HG03196 (cell line): ENCODE data around the gene PHLDB3.
A peak's percentile ranks its signal among the peaks of the same experiment; 100 is the strongest.

Experiments used
- ATAC-seq: cut with Tn5 transposase; IDR thresholded peaks from one replicate; pipeline ENCODE4 v1.9.1; 2021; ENCODE audit not compliant: unreplicated experiment

PHLDB3 gene

GRCh38 chr19:43501661-43502418 is 2.7 kb downstream of the PHLDB3 start:
- no peak for ATAC-seq

GRCh38 chr19:43499042-43499441 is 5.5 kb downstream of the PHLDB3 start:
- no peak for ATAC-seq

GRCh38 chr19:43498233-43498842 is 6.2 kb downstream of the PHLDB3 start:
- ATAC-seq = no peak

GRCh38 chr19:43496960-43497359 is 7.6 kb downstream of the PHLDB3 start:
- ATAC-seq = no peak

GRCh38 chr19:43495082-43495481 is 9.5 kb downstream of the PHLDB3 start:
- no peak for ATAC-seq

- ATAC-seq = no peak
Measured at GRCh38 chr19:43490759-43491158, 13.8 kb downstream of the PHLDB3 start.

- ATAC-seq = no peak
Measured at GRCh38 chr19:43489979-43490599, 14.5 kb downstream of the PHLDB3 start.

DNA sequence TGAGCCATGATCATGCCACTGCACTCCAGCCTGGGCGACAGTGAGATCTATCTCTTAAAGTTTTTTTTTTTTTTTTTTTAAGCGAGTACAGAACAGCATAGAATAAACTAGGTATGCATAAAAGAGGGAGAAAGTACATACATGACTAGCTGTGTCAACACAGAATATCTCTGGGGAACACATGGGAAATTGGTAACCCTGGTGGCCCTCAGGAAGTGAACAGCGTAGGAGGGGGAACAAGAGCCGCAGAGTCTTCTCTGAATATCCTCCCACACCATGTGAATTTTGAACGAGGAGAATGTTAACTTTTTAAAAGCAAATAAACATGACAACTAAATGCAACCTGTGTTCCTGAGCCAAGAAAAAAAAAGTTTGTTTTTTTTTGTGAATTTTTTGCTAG is 15.2 kb downstream of the PHLDB3 start:
- no peak for ATAC-seq

GRCh38 chr19:43488179-43488578 is 16.4 kb downstream of the PHLDB3 start:
- no peak for ATAC-seq

- ATAC-seq = no peak
Measured at GRCh38 chr19:43486412-43486811, 18.1 kb downstream of the PHLDB3 start.

DNA sequence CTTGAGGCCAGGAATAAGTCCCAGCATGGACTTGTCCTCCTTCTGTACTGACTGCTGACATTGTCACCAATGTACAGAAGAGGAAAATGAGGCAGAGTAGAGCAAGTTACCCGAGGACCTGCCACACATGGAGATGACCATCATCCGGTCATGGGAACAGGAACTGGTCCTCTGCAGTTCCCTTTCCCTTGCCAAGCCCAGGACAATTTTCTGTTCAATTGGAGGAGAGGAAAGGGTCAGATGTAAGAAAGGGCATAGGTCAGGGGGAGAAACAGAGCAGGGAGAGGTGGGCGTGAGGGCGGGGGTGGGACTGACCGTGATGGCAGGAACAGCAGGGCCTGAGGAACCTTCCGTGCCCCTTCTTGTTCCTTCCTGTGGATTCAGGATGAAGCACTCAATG is 18.6 kb downstream of the PHLDB3 start:
- ATAC-seq = no peak

DNA sequence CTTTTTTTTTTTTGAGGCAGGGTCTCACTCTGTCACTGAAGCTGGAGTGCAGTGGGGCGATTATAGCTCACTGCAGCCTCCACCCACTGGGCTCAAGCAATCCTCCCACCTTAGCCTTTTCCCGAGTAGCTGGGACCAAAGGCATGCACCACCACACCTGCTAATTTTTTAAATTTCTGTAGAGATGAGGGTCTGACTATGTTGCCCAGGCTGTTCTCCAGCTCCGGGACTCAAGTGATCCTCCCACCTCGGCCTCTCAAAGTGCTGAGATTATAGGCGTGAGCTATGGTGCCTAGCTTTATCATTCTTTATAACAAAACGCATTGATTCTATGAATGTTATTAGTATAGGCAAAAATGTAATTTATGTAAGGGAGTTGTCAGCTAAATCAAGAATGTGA is 21.3 kb downstream of the PHLDB3 start:
- no peak for ATAC-seq

- no peak for ATAC-seq
Measured at GRCh38 chr19:43482193-43482592, 22.4 kb downstream of the PHLDB3 start.

DNA sequence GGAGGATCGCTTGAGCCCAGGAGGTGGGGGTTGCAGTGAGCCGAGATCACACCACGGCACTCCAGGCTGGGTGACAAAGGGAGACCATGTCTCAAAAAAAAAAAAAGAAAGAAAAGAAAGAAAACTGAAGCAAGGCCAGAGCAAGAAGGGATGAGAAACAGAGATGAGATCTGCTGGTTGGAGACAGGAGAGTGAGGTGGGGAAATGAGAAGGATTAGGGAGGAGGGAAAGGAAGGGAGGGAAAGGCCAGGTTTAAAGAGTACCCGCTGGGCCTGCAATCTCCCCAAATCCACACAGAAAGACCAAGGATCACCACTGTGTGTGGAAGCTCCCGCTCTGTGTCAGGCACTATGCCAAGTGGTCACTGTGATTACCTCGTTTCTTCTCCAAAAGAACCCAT is 22.8 kb downstream of the PHLDB3 start:
- ATAC-seq = no peak

- no peak for ATAC-seq
Measured at GRCh38 chr19:43480574-43480973, 24.0 kb downstream of the PHLDB3 start.

- ATAC-seq = no peak
Measured at GRCh38 chr19:43479961-43480561, 24.5 kb downstream of the PHLDB3 start.

GRCh38 chr19:43479226-43479625 is 25.3 kb downstream of the PHLDB3 start:
- no peak for ATAC-seq

DNA sequence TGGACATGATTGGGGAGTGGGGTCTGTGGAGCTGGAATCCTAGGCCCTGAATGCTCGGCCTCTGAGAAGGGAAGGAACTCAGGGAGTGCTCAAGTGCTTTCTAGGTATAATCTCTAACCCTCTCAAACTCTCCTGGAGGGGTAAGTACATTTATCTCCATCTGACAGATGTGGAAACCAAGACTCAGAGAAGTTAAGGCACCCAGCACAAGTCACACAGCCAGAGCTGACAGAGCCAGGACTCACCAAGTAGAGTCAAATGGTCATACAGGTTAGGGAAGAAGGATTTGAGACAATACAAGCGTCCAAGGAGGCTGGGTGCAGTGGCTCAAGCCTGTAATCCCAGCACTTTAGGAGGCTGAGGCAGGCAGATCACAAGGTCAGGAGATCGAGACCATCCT is 26.2 kb downstream of the PHLDB3 start:
- no peak for ATAC-seq

GRCh38 chr19:43476606-43477005 is 27.9 kb downstream of the PHLDB3 start:
- no peak for ATAC-seq

GRCh38 chr19:43474986-43475705 is 29.4 kb downstream of the PHLDB3 start:
- peak; percentile 61 for ATAC-seq

- no peak for ATAC-seq
Measured at GRCh38 chr19:43474487-43474886, 30.1 kb downstream of the PHLDB3 start.
